HPDE6-E6E7 (cell line): Measurements from ENCODE around the gene BOLL.
"Not testable (repeated sequence)": the region's sequence is repeated elsewhere in the genome, so short reads cannot be mapped to it uniquely, and the experiment has no call there.

Experiments used
- DNase-seq: peaks from one replicate; pipeline ENCODE4 v3.0.0; 2011; ENCODE audit warnings: missing footprints; ENCODE audit errors: extremely low spot score

BOLL gene

DNA sequence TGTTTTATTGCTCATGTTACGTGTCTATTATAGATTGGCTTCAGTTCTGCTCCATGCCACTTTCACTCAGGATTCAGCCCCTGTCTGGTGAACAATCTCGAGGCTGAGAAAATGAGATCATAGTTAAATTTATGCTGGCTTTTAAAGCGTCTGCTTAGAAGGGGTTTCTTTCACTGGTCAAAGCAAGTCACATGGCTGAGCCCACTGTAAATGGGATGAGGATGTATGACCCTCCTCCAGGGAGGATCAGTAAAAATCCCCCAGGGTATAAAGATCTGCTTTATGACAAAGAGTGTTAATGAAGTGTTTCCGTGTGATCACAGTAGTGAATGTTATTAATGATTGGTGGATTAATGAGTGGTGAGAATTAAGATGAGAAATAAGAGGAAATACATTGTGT lies 13.1 kb upstream of the BOLL start:
- DNase-seq = no peak

DNA sequence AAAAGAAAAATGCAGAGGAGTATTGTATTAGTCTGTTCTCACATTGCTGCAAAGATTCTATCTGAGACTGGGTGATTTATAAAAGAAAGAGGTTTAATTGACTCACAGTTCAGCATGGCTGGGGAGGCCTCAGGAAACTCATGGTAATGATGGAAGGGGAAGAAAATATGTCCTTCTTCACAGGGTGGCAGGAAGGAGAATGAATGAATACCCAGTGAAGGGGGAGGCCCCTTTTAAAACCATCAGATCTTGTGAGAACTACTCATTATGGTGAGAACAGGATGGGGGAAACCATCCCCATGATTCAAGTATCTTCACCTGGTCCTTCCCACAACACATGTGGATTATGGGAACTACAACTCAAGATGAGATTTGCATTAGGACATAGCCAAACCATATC lies 10.2 kb upstream of the BOLL start:
- no peak for DNase-seq

DNA sequence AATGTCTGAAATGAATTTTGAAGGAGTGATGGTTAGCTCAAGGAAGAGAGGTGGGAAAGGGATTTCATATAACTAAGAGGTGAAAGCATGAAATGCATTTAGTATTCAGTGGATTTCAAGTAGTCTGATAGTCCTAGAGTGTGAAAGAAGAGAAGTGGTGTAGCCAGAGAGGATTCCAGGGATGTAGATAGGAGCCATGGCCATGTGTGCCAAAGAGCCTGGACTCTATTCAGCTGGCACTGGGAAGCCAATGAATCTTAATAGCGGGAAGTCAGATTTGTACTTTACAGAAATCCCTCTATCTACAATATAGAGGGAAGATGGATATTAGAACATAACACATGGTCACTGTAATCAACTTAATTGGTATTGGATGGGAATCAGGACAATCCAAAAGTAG lies 8.3 kb upstream of the BOLL start:
- DNase-seq = no peak

DNA sequence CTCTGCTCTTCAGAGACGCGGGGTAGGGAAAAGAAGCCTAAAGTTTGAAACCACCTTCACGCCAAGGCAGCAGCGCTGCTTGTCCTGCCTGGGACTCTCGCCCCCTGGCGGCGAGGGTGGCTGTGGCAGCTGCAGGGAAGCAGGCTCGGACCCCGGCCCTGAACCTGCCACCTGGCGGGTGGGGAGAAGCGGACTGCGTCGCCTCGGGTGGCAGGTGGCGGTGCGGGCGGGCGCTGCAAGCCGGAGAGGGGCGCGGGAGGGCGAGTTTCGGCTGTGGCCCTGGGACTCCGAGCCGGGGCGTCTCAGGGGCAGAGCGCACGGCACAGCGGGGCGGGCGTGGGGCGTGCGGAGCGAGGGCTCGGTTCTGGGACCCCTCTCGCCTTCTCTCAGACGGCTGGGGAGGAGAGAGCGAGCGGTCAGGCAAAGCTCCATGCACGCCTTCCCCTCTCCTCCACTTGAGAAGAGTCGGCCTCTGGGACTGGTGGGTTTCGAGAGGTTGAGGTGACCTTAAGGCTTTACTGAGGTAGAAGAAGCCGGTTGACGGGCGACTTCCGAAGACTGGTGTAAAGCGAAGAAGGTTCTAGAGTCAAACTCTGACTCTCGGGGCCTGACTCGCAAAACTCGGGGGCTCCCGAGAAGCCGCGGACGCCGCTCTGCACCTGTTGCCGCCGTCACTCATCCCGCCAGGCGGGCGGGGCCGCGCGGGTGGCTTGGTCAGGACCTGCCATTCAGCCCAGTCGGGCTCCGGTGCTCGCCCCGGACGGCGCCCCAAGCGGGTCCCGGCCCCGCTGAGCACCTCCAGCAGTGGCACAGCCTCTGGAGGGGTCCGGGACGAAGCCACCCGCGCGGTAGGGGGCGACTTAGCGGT lies 1.1 kb upstream of the BOLL start:
- no peak for DNase-seq

DNA sequence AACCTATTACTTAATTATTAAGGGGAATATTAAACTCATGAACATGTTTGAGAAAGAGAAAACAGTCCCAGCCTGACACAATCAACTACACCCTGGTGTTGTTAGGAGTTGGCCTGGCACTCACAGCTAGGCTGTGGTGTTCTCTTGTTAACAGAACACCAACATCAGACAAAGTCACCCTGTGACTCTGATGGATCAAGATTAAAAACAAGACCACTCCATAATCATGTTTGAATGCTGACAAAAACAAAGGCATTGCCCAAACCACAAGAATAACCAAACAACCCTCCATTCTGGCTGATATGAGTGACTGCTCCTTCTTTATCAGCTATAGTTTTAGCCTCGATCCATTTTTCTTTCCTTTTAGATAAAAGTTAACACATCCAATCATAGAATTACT lies 3.0 kb downstream of the BOLL start:
- no peak for DNase-seq

DNA sequence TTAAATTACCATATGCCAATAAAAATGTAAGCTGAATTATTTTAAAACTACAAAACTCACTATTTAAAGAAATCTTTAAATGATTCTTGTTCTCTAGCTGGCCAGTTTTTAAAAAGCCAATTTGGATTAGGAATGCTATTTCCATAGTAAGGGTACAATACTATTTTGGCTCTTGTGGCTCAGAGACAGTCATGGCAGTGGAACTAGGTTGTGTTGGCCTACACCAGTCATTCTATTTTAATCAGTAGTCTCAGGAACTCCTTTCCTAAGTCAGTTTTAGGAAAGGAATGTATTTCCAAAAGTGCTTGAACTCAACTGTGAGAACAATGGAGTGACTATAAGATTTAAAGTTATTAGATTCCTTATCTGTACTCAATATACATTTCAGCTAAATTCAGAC lies 5.9 kb downstream of the BOLL start:
- no peak for DNase-seq

DNA sequence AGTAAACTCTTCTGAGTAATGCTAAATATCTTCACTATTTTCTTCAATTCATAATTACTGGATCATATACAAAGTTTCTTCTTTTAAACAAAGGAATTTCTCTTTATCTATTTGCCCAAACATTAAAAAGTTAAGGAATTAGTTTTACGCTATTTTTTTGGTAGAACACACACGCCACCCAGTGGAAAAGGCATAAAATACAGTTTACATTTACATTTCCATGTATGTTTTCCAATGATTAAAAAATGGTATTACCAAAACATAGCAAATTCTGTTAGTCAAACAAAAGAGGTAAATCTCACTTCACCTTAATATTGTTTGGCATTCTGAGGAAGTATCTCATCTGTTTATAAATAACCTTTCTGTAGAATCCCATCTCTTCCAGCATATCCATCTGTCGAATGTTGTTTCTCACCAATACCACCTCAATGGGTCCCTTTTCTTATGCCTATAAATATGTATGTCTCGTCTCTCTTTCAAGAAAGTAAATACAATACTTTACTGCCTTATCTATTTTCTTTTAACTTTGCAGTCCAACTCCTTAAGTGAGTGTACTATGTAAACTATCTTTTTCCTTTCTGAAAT lies 7.2 kb downstream of the BOLL start:
- DNase-seq = no peak

GRCh38 chr2:197760293-197760657 lies 24.8 kb downstream of the BOLL start:
- no peak for DNase-seq

DNA sequence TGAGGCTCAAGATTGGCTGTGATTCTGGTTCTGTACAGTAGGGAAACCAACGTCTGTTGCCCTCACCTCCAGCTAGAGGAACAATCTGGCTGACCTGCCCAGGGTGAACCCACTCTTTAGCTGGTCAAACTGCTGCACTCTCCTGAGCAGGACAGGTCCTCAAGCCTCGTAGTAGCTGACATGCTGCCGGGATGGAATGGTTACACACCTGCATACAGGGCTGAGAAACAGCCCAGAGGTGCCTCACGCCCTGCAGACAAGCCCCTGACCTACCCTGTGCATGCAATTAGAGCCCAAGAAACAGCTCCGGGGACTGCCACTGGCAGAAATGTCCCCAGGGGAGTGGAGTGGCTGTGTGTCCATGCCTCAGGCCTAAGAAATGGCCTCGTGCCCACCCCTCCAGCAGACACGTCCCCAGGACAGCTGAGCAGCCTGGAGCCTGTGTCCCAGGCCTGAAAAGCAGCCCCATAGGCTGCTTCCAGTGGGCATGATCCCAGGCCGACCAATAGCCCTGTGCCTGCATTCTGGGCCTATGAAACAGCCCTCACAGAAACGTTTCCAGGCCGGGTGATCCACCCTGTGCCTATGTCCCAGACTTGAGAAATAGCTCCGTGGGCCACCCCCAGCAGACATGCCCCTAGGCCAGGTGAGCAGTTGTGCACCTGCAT lies 25.4 kb downstream of the BOLL start:
- no peak for DNase-seq

GRCh38 chr2:197759013-197759412 lies 26.1 kb downstream of the BOLL start:
- no peak for DNase-seq

DNA sequence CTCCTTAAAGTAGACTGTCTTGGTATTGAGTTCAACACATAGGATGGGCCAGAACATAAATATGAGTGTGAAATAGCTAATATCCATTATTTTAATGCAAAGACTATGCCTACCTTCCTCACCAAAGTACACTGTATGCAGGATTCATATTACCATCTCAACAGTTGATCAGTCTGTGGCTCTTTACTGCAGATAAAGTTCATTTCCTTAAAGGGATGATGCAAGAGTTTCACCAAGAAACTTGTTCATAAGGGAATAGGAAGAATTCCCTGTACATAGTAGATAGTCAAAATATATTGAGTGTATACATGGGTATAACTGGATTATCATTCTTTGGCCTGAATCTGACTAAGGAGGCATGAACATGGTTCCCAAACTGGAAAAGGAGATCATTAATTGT lies 44.9 kb downstream of the BOLL start:
- no peak for DNase-seq

DNA sequence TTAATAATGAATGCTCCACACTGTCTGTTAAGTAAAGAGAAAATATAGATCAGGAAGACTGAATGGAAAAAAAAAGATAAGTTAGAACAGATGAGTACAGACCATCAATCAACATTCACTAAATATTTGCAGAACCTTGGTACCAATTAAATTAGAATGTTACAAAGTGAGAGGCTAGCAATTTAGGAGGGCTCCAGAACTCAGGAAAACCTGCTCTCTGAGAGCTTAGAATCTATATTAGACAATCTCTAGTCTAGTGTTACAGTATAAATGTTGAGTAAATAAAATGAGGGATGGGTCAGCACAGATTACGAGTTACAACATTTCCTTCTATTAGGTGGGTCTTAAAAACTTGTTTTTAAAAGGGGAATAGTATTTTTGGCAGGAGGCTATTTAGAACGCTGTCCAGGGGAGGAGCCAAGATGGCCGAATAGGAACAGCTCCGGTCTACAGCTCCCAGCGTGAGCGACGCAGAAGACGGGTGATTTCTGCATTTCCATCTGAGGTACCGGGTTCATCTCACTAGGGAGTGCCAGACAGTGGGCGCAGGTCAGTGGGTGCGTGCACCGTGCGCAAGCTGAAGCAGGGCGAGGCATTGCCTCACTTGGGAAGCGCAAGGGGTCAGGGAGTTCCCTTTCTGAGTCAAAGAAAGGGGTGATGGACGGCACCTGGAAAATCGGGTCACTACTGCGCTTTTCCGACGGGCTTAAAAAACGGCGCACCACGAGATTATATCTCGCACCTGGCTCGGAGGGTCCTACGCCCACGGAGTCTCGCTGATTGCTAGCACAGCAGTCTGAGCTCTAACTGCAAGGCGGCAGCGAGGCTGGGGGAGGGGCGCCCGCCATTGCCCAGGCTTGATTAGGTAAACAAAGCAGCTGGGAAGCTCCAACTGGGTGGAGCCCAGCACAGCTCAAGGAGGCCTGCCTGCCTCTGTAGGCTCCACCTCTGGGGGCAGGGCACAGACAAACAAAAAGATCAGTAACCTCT lies 56.3 kb downstream of the BOLL start:
- DNase-seq = not testable (repeated sequence)

DNA sequence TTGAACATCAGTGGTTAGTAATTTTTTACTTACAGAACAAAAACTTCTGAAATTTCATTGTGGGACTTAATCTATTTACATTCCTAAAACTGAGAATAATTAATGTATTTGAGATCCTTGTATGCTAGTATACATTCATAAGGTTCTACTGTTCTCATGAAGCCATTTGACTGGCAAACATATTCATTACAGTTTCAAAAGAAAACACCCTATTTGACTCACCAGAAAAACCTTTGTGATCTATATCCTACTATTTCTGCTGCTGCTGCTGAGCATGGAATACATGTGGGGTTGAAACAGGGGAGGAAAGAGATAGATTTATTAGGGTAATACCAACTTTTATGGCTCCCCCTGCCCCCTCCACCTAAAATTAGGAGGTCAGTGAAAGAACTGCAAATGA lies 58.1 kb downstream of the BOLL start:
- DNase-seq = no peak

DNA sequence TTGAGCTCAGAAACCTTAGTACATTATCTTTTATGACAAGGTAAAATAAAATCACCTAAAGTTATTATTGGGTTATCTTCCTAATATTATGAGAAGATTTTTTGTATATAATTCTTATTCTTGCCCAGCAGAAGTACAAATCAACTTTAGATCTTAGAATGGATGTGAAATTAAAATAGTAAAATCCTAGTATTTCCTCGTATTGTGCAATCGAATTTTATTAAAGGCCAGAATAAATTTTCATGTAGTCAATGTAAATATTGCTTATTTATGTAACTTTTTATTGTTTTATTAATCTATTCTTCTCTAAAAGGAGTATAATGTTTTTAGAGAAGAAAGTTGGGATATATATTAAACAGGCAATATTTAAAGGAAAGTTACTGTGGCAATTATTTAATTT lies 67.3 kb downstream of the BOLL start:
- no peak for DNase-seq

GRCh38 chr2:197713271-197713670 lies 71.8 kb downstream of the BOLL start:
- no peak for DNase-seq

- DNase-seq = no peak
Observed at GRCh38 chr2:197711578-197711977, 73.5 kb downstream of the BOLL start.

DNA sequence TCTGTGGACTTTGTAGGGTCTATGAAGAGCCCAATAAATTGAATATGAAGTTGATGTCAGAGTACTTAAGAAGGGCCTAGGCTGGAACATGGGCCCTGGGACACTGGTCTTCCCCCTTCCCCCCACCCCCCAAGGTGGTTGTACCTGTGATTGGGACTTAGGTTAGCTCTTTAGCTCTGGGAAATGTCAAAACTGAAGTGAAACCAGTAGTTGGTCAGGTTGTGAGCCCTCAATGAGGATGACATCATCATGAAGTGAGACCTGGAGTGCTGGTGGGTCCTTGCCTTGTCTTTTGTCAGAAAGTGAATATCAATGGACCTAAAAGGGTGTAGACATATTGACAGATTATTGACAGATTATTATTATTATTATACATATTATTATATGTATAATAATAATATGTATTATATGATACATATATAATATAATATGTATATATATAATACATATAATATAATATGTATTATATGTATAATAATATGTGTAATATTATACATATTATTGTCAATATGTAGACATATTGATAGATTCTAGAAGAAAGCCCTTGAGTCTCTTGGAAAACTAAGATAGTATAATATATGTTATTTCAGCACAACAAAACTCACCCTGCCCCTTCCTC lies 74.6 kb downstream of the BOLL start:
- no peak for DNase-seq

GRCh38 chr2:197709140-197709539 lies 76.0 kb downstream of the BOLL start:
- not testable (repeated sequence) for DNase-seq

DNA sequence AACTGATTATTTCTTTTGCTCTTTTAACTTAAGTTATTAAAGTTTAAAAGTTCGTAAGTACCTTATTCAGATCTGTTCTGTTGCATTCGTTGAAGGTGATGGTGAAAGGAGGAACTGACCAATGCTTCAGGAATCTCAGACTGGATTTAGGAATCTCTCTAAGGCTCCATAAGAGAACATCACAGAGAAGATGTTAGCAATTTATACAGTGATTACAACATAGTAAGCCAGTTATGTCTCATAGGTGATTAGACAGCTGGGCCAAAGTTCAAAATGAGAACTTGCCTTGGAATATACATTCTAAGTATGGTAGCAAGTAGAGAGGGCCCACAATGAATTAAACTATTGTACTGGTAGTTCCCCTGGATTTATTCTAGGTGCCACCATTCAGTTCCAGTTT lies 76.8 kb downstream of the BOLL start:
- no peak for DNase-seq

DNA sequence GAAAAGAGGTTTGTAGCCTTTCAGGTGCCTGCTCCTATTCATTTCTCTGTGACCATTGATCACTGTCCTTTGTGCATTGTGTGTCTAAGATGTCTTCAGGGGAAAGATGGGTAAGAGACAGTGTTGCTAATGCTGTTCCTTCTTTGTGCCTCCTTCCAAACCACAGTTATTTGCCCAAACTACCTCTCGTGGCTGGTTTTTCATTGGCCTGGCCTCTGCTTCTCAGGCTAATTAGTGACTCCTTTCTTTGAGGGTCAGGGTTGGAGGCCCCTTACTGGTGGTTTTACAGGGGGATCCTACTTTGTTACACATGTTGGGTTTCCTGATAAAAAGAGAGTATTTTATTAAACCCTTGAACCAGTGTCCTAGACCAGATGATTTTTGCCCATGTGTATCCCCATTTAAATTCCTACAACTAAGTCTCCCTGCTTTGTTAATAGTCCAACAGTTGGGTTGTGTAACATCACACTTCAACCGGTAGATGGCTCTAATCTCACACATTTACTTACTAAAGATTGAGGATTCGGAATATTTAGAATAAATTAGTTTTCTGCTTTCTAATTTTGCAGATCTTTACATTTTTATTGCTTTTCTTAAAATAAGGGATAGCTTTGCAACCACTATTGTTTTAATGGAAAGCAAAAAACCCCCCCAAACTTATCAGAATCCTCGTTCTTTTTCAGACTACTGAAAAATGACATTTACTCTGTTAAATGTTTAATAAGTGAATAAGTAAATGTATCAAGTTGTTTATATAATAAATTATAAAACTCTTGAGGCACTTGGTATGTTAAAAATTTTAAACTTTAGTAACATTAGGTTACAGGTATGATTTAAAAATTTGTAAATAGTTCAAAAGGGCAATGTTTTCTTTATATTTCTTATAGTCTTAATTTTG lies 77.6 kb downstream of the BOLL start:
- peak; percentile 19 for DNase-seq
